Trophoblast cell (in vitro differentiated cells and primary cell): ENCODE results near the gene RCVRN.
A peak's percentile ranks its signal among the peaks of the same experiment; 100 is the strongest.

Experiments used
- DNase-seq, 2 donors: peaks; one replicate each; pipeline ENCODE4 v3.0.0-alpha.2; 2016
- H2AFZ ChIP-seq: 2 replicates; pipeline ENCODE4 v1.6.1; 2013; ENCODE audit warnings: low read length, moderate library complexity, mild to moderate bottlenecking; ENCODE audit not compliant: insufficient read depth, poor library complexity
- H2AK5ac ChIP-seq: 2 replicates; pipeline ENCODE4 v1.6.1; 2013; ENCODE audit warnings: mild to moderate bottlenecking, low read length
- H2BK120ac ChIP-seq: 2 replicates; pipeline ENCODE4 v1.6.1; 2013; ENCODE audit warnings: low read length, mild to moderate bottlenecking, moderate library complexity; ENCODE audit not compliant: insufficient read depth, poor library complexity
- H2BK12ac ChIP-seq: 2 replicates; pipeline ENCODE4 v1.6.1; 2013; ENCODE audit warnings: mild to moderate bottlenecking, low read length, moderate library complexity
- H2BK5ac ChIP-seq: 2 replicates; pipeline ENCODE4 v1.6.1; 2013; ENCODE audit warnings: low read length, low read depth, moderate library complexity, mild to moderate bottlenecking; ENCODE audit not compliant: poor library complexity
- H3K14ac ChIP-seq: 2 replicates; pipeline ENCODE4 v1.6.1; 2013; ENCODE audit warnings: mild to moderate bottlenecking, low read length
- H3K18ac ChIP-seq: 2 replicates; pipeline ENCODE4 v1.6.1; 2013; ENCODE audit warnings: mild to moderate bottlenecking, low read length
- H3K23ac ChIP-seq: 2 replicates; pipeline ENCODE4 v1.6.1; 2013; ENCODE audit warnings: low read length
- H3K27ac ChIP-seq: 2 replicates; pipeline ENCODE4 v1.5.1; 2013; ENCODE audit warnings: low read depth, mild to moderate bottlenecking, inconsistent platforms, low read length, moderate library complexity
- H3K27me3 ChIP-seq: 2 replicates; pipeline ENCODE4 v1.6.1; 2013; ENCODE audit warnings: inconsistent platforms, mild to moderate bottlenecking, low read length, moderate library complexity; ENCODE audit not compliant: insufficient read depth
- H3K36me3 ChIP-seq, 2 experiments: 1 replicate in 1 of 2; 2 replicates in 1 of 2; pipeline ENCODE4 v1.6.1; 2013; ENCODE audit warnings: low read length in 2 of 2, mild to moderate bottlenecking in 2 of 2, moderate library complexity in 1 of 2; ENCODE audit not compliant: insufficient read depth in 2 of 2, control insufficient read depth in 1 of 2
- H3K4ac ChIP-seq: 2 replicates; pipeline ENCODE4 v1.6.1; 2013; ENCODE audit warnings: low read depth, mild to moderate bottlenecking, low read length, moderate library complexity
- H3K4me1 ChIP-seq, 2 experiments: 1 replicate in 1 of 2; 2 replicates in 1 of 2; pipeline ENCODE4 v1.6.1; 2013; ENCODE audit warnings: low read length in 2 of 2, mild to moderate bottlenecking in 2 of 2, moderate library complexity in 1 of 2; ENCODE audit not compliant: insufficient read depth in 2 of 2, control insufficient read depth in 1 of 2
- H3K4me2 ChIP-seq: 2 replicates; pipeline ENCODE4 v1.6.1; 2013; ENCODE audit warnings: inconsistent platforms, mild to moderate bottlenecking, low read length, moderate library complexity
- H3K4me3 ChIP-seq: 2 replicates; pipeline ENCODE4 v1.5.1; 2013; ENCODE audit warnings: mild to moderate bottlenecking, low read depth, low read length, inconsistent platforms
- H3K79me1 ChIP-seq: one replicate; pipeline ENCODE4 v1.6.1; 2013; ENCODE audit warnings: low read length
- H3K79me2 ChIP-seq: 2 replicates; pipeline ENCODE4 v1.6.1; 2013; ENCODE audit warnings: low read length, mild to moderate bottlenecking; ENCODE audit not compliant: control insufficient read depth, insufficient read depth, poor library complexity
- H3K9ac ChIP-seq: 2 replicates; pipeline ENCODE4 v1.6.1; 2013; ENCODE audit warnings: mild to moderate bottlenecking, low read length
- H3K9me3 ChIP-seq: 2 replicates; pipeline ENCODE4 v1.6.1; 2013; ENCODE audit warnings: low read depth, mild to moderate bottlenecking, control low read depth, inconsistent platforms, low read length; ENCODE audit not compliant: insufficient read depth
- H4K12ac ChIP-seq: 2 replicates; pipeline ENCODE4 v1.6.1; 2013; ENCODE audit warnings: low read depth, mild to moderate bottlenecking, low read length, moderate library complexity
- H4K8ac ChIP-seq: 2 replicates; pipeline ENCODE4 v1.6.1; 2013; ENCODE audit warnings: low read depth, mild to moderate bottlenecking, low read length, moderate library complexity
- H4K91ac ChIP-seq: one replicate; pipeline ENCODE4 v1.6.1; 2013; ENCODE audit warnings: low read depth, mild to moderate bottlenecking, low read length, moderate library complexity
- WGBS: extraction: QIAGEN DNeasy Blood & Tissue Kit; methylation state at CpG from one replicate; pipeline ENCODE4 v1.1.7; 2013; ENCODE audit warnings: missing lambda C conversion rate; ENCODE audit not compliant: insufficient read length, insufficient coverage; ENCODE audit errors: extremely low coverage; 5-methylcytosine and 5-hydroxymethylcytosine counted together

The RCVRN gene

DNA sequence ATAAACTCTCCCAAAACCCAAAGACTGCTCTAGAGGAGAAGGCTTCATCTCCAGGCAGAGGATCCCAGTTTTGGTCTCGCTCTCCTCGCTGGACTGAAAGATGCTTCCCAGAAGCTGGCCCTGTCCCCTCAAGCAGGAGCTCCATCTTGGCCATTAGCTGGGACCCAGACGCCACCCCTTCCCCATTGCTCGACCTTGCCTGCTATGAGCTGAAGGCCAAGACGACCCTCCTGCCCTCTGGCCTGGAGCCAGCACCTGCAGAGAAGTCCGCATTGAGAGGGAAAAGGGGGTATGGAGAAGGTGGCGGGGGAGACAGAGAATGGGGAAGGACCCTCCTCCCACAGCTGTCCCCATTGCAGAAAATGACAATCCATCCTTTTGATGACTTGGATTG lies 3.6 kb upstream of the RCVRN start:
- Histone ChIP-seq H3K79me1 (no peaks in the 10 kb centered on the region), H3K18ac (no peak overlapping the region), H3K4me2 (no peak overlapping the region), H2BK12ac (no peak overlapping the region), H3K23ac (no peak overlapping the region), H4K8ac (no peak overlapping the region), H3K79me2 (no peaks in the 10 kb centered on the region), H3K27ac (no peak overlapping the region), H2AK5ac (no peak overlapping the region), H3K4me1 (peaks cover 8 to 9% of the 10 kb centered on the region in 2 experiments), H4K12ac (no peak overlapping the region), H3K9me3 (no peaks in the 10 kb centered on the region), H2BK5ac (no peak overlapping the region), H3K4ac (no peak overlapping the region), H3K36me3 (peaks cover 3 to 11% of the 10 kb centered on the region in 2 experiments), H3K27me3 (no peaks in the 10 kb centered on the region), H3K14ac (no peak overlapping the region), H2AFZ (no peak overlapping the region), H3K4me3 (peak overlapping the region; percentile 18), H4K91ac (no peak overlapping the region), H2BK120ac (no peak overlapping the region), H3K9ac (no peak overlapping the region)
- DNase-seq = no peak
- WGBS = no CpG with 5 or more reads among the region's 7 CpGs

DNA sequence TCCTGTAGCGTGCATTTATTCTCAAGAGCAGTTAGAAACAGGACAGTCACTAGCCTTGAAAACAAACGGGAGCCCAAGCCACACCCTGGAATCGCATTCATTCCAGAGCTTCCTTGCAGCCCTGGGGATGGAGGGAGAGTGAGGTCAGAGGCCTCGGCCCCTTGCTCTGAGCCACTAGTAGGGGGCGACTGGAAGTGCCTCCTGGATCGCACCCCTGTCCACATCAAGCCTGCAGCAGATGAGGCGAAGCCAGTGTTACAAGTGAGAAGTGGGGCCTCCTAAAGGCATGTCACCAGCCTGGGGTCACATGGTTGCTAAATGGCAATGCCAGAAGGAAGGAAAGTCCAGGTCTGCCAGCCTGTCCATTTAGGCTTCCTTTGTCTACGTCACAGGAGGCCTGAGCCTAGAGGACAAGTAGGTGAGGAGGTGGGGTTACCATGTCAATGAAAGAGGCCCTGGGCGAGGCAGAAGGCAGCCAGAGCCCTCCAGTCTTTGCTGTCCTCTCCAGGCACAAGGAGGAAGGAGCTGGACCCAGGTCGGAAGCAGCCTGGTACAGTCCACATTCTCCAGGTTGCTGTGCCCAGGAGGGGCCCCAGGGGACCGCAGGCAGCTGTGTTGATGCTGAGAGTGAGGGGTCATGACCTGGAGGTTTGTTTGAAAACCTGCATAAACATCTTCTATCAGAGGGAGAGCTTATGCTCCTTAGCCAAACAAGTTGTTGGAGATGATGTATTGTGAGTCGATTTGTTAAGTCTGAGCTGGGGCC lies 3.0 kb upstream of the RCVRN start:
- DNase-seq = peak in 1 of 2 donors; percentile 49
- no peak overlapping the region for H3K18ac ChIP-seq
- H3K4me1 ChIP-seq = peaks cover 8 to 9% of the 10 kb centered on the region in 2 experiments
- no peaks in the 10 kb centered on the region for H3K9me3 ChIP-seq
- no peaks in the 10 kb centered on the region for H3K79me2 ChIP-seq
- H3K14ac ChIP-seq = no peak overlapping the region
- H2BK120ac ChIP-seq = no peak overlapping the region
- no peak overlapping the region for H3K23ac ChIP-seq
- H2BK12ac ChIP-seq = peak overlapping the region; percentile 29
- no peak overlapping the region for H4K12ac ChIP-seq
- H3K9ac ChIP-seq = no peak overlapping the region
- H2BK5ac ChIP-seq = no peak overlapping the region
- no peak overlapping the region for H4K8ac ChIP-seq
- H4K91ac ChIP-seq = no peak overlapping the region
- H3K79me1 ChIP-seq = no peaks in the 10 kb centered on the region
- WGBS = no CpG with 5 or more reads among the region's 12 CpGs
- H3K27ac ChIP-seq = no peak overlapping the region
- H3K4me3 ChIP-seq = no peak overlapping the region
- H3K4me2 ChIP-seq = no peak overlapping the region
- H3K36me3 ChIP-seq = peaks cover 0 to 7% of the 10 kb centered on the region in 2 experiments
- no peak overlapping the region for H2AFZ ChIP-seq
- H3K4ac ChIP-seq = no peak overlapping the region
- H3K27me3 ChIP-seq = no peaks in the 10 kb centered on the region
- H2AK5ac ChIP-seq = no peak overlapping the region

DNA sequence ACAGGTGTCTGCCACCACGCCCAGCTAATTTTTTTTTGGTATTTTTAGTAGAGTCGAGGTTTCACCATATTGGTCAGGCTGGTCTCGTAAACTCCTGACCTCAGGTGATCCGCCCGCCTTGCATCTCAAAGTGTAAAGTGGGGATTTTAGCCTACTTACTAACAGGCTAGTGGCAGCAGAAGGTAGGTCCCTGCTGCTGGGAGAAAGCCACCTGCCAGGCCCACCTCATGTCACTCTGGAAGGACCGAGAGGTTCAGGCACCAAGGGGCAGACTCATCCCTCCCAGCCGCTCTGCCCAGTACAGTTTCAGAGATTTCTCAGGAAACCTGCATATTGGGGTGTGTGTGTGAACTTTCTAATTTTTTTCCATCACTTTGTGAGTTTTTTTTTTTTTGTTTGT lies 2.1 kb upstream of the RCVRN start:
- Histone ChIP-seq H2BK5ac (no peak overlapping the region), H3K9ac (no peak overlapping the region), H3K79me1 (no peaks in the 10 kb centered on the region), H3K27ac (no peak overlapping the region), H4K12ac (no peak overlapping the region), H3K4me3 (no peak overlapping the region), H3K79me2 (no peaks in the 10 kb centered on the region), H3K4ac (no peak overlapping the region), H2AFZ (no peak overlapping the region), H4K91ac (no peak overlapping the region), H3K18ac (no peak overlapping the region), H3K23ac (no peak overlapping the region), H2AK5ac (no peak overlapping the region), H3K4me1 (peaks cover 8 to 9% of the 10 kb centered on the region in 2 experiments), H3K36me3 (peaks cover 0 to 2% of the 10 kb centered on the region in 2 experiments), H2BK120ac (no peak overlapping the region), H3K27me3 (no peaks in the 10 kb centered on the region), H3K9me3 (no peaks in the 10 kb centered on the region), H3K14ac (no peak overlapping the region), H2BK12ac (no peak overlapping the region), H3K4me2 (no peak overlapping the region), H4K8ac (no peak overlapping the region)
- DNase-seq = no peak
- WGBS = no CpG with 5 or more reads among the region's 7 CpGs

DNA sequence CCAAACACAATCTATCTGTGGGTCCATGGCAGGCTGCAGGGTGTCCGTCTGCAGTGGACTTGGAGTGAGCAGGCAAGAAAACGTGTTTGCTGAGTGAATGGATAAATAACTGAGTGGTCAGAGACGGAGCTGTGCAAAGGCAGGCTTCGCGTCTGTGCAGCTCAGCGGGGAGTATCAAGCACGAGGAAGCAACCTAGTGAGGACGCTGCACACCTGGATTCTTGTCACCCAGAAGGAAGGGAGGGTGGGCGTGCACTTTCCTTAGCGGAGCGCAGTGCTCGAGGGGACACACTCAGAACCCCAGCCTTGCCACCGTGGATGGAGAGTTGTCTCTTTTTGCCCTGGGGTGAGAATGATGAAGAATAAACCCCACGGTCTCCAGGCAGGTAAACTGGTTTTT lies 1.5 kb upstream of the RCVRN start:
- Histone ChIP-seq H4K12ac (no peak overlapping the region), H2AK5ac (no peak overlapping the region), H3K27ac (no peak overlapping the region), H4K91ac (no peak overlapping the region), H2BK120ac (no peak overlapping the region), H3K79me1 (no peaks in the 10 kb centered on the region), H3K14ac (no peak overlapping the region), H3K4me2 (no peak overlapping the region), H3K27me3 (no peaks in the 10 kb centered on the region), H3K23ac (no peak overlapping the region), H3K18ac (no peak overlapping the region), H3K4me3 (no peak overlapping the region), H3K9me3 (no peaks in the 10 kb centered on the region), H3K4ac (no peak overlapping the region), H4K8ac (no peak overlapping the region), H2BK12ac (no peak overlapping the region), H2AFZ (no peak overlapping the region), H3K79me2 (no peaks in the 10 kb centered on the region), H3K4me1 (peaks cover 8 to 9% of the 10 kb centered on the region in 2 experiments), H3K36me3 (no peaks in the 10 kb centered on the region), H2BK5ac (no peak overlapping the region), H3K9ac (no peak overlapping the region)
- WGBS = no CpG with 5 or more reads among the region's 14 CpGs
- DNase-seq = no peak
